Testis (tissue), 2 donors: Measurements from ENCODE around the gene MATN1.

Source experiments
- POLR2A ChIP-seq: fragments of 450-650 bp; IDR thresholded peaks from one replicate; pipeline ENCODE4 v1.6.1; 2017; ENCODE audit warnings: antibody characterized with exemption, mild to moderate bottlenecking, moderate library complexity
- TF ChIP-seq, protein P1 (sequence below), 3 experiments: fragments of 450-650 bp in 2 of 3; fragments of 200-600 bp in 1 of 3; sonication (generic) in 1 of 3; IDR thresholded peaks; one replicate each; pipeline ENCODE4 v1.5.1; 2016 to 2019; ENCODE audit warnings: antibody characterized with exemption in 3 of 3, mild to moderate bottlenecking in 2 of 3, moderate library complexity in 1 of 3

DNA sequence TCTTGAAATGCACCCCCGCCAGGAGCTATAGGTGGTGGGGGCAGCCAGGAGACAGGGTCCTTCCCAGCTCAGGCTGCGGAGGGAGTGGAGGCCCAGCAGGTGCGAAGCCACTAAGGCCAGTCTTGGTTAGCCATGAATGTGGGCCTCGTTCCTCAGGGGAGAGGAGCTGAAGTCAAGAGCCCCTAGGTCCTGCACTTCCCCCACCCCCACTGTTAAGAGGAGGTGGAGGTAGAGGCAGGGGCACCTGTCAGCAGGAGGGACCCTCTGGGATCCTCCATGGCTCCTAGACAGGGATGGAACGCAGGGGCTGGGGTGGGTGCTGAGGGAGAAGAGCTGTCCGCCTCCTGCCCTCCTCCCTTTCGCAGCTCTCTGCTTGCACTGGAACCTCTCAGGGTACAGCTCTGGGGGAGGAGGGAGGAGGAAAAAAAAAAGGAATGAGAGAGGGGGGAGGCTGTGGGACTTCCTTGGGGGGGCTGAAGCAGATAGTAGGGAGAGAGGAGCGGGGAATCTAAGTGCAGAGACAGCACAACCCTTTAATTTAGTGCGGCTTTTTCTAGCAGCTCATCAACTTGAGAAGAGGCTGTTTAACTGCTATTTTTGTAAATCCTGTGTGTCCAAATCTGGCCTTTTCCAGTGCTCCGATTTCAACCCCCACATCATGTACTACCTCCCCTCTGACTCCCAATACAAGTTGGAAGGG is 37.0 kb downstream of the MATN1 start:
- TF ChIP-seq, protein P1, sequence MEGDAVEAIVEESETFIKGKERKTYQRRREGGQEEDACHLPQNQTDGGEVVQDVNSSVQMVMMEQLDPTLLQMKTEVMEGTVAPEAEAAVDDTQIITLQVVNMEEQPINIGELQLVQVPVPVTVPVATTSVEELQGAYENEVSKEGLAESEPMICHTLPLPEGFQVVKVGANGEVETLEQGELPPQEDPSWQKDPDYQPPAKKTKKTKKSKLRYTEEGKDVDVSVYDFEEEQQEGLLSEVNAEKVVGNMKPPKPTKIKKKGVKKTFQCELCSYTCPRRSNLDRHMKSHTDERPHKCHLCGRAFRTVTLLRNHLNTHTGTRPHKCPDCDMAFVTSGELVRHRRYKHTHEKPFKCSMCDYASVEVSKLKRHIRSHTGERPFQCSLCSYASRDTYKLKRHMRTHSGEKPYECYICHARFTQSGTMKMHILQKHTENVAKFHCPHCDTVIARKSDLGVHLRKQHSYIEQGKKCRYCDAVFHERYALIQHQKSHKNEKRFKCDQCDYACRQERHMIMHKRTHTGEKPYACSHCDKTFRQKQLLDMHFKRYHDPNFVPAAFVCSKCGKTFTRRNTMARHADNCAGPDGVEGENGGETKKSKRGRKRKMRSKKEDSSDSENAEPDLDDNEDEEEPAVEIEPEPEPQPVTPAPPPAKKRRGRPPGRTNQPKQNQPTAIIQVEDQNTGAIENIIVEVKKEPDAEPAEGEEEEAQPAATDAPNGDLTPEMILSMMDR (IDR thresholded peaks at IDR 0.05), result no peak
- TF ChIP-seq POLR2A, result no peak
